GM12874 (cell line): Measurements from ENCODE around the gene EFNA3.

Source experiments
- TF ChIP-seq, protein P1 (sequence below): IDR thresholded peaks from 2 replicates; pipeline ENCODE4 v1.5.1; 2011; ENCODE audit warnings: low read depth, mild to moderate bottlenecking, control low read depth, low read length, moderate library complexity; ENCODE audit not compliant: insufficient read depth

EFNA3 gene

DNA sequence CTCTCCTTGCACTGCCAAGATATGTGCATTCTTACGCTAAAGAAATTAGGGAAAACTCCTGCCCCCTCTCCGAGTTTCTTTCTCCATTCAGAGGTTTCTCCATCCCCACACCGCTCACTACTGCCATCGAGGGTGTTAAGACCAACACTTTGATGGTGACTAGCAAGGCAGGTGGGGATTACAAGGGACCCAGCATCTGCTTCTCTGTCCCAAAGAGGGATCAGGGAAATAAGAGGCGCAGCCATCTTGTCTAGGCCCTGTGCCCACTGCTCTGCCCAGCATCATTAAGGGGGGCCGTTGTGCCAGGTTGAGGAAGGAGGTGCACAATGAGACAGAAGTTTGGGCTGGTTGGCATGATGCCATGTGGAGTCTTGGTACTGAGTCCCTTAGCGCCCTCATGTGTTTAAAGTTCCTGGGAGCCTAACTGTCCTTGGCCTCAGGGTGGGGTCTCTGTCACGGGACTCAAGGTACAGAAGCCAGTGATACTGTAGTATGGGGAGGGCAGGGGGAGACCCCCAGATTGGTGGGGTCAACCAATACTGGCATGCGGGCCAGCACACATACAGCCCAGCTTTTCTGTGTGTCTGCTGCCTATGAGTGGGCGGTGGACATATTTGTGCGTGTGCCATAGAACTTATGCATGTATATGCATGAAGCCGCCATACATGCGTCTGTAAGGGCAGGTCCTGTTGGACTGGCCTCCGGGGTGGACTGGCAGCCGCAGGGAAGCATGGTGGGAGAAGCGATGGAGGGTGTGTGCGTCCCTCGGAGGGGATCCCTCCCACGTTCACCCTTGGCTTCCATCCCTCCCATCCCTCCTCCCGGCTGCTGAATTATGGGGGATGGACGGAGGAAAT lies 5.5 kb downstream of the EFNA3 start:
- TF ChIP-seq, protein P1, sequence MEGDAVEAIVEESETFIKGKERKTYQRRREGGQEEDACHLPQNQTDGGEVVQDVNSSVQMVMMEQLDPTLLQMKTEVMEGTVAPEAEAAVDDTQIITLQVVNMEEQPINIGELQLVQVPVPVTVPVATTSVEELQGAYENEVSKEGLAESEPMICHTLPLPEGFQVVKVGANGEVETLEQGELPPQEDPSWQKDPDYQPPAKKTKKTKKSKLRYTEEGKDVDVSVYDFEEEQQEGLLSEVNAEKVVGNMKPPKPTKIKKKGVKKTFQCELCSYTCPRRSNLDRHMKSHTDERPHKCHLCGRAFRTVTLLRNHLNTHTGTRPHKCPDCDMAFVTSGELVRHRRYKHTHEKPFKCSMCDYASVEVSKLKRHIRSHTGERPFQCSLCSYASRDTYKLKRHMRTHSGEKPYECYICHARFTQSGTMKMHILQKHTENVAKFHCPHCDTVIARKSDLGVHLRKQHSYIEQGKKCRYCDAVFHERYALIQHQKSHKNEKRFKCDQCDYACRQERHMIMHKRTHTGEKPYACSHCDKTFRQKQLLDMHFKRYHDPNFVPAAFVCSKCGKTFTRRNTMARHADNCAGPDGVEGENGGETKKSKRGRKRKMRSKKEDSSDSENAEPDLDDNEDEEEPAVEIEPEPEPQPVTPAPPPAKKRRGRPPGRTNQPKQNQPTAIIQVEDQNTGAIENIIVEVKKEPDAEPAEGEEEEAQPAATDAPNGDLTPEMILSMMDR = 0 out of 2 replicates have a peak, but pooled peaks have one; percentile 28

DNA sequence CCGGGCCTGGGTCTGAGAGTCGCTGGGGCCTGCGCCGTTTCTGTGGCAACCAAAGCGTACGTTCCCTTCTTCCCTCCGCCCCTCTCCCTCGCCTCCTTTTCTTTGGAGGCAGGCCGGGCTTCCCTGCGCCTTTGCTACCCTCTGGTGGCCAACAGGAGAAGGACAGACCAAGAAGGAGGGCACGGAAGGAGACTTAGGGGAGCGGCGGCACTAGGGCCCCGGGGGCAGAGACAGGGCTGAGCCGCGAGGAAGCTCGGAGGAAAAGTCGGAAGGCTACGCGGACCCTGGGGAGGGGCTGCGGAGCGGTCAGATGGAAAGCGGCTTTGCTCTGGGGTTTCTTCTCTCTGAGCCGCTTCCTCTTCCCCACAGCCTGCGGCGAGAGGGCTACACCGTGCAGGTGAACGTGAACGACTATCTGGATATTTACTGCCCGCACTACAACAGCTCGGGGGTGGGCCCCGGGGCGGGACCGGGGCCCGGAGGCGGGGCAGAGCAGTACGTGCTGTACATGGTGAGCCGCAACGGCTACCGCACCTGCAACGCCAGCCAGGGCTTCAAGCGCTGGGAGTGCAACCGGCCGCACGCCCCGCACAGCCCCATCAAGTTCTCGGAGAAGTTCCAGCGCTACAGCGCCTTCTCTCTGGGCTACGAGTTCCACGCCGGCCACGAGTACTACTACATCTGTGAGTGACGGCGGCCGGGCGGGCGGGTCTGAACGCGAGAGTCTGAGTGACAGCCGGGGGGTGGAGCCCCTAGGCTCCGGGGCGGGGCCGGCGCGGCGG lies 6.3 kb downstream of the EFNA3 start:
- TF ChIP-seq, protein P1 = peak; percentile 89

DNA sequence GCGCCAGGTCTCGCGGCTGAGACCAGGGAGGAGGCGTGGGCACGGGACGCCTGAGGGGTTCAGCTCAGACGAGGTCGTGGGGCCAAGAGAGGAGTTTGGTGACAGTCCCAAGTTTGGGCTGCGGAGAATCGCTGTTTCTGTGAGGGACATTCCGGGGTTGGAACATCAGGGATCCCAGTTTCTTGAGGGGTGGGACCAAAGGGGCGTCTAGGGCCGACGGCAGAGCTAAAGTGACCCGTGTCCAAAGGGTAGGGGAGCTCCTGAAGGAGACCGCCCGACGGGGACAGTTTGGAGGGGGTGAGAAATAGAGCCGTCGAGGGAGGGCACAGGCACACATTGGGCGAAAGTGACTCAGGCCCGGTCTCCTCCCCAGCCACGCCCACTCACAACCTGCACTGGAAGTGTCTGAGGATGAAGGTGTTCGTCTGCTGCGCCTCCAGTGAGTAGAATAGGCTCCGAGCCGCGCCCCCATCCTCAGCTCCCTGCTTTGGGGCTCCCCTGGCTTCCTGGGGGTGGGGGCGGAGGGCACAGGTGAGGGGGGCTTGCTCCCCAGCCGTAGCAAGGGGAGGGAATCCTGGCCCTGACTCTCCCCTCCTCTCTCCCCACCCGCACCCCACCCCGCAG lies 7.0 kb downstream of the EFNA3 start:
- TF ChIP-seq, protein P1 = no peak

DNA sequence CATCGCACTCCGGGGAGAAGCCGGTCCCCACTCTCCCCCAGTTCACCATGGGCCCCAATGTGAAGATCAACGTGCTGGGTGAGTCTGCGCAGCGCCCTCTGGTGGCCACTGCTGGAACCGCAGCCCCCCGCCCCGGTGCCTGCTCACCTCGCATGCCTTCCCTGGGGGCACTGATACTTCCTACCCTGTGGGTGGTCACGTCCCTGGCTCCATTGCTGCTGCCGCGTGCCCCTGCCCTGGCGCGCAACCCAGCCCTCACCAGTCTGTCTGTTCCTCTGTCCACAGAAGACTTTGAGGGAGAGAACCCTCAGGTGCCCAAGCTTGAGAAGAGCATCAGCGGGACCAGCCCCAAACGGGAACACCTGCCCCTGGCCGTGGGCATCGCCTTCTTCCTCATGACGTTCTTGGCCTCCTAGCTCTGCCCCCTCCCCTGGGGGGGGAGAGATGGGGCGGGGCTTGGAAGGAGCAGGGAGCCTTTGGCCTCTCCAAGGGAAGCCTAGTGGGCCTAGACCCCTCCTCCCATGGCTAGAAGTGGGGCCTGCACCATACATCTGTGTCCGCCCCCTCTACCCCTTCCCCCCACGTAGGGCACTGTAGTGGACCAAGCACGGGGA lies 7.6 kb downstream of the EFNA3 start:
- TF ChIP-seq, protein P1 = peak; percentile 99

DNA sequence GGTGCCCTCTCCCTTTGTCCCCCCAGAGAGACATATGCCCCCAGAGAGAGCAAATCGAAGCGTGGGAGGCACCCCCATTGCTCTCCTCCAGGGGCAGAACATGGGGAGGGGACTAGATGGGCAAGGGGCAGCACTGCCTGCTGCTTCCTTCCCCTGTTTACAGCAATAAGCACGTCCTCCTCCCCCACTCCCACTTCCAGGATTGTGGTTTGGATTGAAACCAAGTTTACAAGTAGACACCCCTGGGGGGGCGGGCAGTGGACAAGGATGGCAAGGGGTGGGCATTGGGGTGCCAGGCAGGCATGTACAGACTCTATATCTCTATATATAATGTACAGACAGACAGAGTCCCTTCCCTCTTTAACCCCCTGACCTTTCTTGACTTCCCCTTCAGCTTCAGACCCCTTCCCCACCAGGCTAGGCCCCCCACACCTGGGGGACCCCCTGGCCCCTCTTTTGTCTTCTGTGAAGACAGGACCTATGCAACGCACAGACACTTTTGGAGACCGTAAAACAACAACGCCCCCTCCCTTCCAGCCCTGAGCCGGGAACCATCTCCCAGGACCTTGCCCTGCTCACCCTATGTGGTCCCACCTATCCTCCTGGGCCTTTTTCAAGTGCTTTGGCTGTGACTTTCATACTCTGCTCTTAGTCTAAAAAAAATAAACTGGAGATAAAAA lies 8.4 kb downstream of the EFNA3 start:
- TF ChIP-seq, protein P1 = 0 out of 2 replicates have a peak, but pooled peaks have one; percentile 9

DNA sequence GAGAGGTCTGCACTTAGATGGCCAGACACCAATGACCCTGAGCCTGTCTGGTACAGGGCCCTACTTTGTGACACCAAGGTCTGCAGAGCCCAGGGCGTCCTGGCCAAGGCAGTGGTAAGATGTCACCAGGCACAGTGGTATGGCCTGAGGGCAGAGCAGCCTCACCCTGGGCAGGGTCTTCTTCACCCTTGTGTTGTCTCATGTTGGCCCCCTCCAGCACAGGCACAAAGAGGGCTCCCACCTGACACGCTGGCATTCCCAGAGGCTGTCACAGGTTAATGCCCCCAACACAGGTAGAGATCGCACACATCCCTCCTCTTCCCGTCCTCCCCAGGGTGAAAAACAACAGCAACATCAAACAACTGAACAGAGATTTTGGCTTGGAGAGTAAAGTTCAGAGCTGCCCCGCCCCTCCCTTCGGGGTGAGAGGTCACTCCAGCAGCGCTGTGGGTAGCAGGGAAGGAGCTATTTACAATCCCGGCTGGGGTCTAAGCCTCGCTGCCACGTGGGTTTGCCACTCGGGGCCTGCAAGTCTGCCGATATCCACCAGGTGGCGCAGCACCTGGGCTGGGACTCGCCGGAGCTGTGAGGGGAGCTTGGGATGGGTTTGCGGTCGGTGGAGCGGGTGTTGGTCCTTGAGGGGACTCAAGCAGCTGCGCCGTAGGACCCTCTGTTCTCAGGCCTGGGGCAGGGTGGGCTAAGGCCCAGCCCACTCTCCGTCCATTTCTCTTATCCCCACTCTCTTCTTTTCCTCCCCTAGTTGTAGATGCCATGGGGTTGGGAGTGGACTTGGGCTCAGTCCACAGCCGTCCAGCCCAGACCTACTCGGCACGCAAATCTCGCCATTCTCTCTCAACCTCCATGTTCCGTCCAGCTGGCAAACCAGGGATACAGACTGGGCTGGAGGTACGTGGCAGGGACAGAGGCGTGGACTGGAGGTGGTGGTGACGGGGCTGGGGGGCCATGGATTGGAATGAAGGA lies 12.7 kb downstream of the EFNA3 start:
- TF ChIP-seq, protein P1 = peak; percentile 98
